GM21526 (cell line): ENCODE data around the gene ECEL1.
"Not testable (repeated sequence)": the region's sequence is repeated elsewhere in the genome, so short reads cannot be mapped to it uniquely, and the experiment has no call there.

Experiments used
- ATAC-seq: cut with Tn5 transposase; IDR thresholded peaks from one replicate; pipeline ENCODE4 v1.9.1; 2021; ENCODE audit warnings: moderate library complexity; ENCODE audit not compliant: unreplicated experiment, low FRiP score

The ECEL1 gene

DNA sequence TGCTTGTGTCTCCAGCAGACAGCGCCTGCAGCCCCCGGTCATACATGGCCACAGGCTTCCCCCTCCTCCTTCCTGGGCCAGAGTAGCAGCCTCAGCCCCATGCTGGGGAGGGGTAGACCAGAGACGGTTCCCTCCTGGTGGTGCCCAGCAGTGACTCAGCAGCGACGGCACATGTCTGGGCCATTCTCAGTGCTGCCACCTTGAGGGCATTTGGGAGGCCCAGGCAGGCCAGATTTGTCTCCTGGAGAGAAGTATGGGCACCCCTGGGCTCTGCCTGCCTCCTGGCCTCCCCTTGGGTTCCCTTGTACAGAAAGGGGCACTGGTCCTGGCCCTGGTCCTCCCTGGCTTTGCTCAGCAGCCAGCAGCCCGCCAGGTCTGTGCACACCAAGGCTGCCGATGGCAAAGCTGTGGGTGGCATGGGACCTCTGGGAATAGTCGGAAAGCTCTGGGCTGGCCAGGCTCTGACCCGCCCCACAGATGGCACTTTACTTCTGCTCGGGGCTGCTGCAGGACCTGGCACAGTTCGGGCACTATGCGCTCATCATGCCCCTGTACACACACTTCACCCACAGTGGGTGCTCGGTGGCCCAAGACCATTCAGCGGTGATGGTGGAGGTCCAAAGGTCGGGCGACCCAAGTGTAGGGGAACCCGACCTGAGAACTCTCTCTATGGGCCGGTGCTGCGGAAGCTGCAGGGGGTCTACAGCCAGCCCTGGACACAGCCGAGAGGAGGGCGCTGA lies 43.1 kb downstream of the ECEL1 start:
- ATAC-seq: no peak

DNA sequence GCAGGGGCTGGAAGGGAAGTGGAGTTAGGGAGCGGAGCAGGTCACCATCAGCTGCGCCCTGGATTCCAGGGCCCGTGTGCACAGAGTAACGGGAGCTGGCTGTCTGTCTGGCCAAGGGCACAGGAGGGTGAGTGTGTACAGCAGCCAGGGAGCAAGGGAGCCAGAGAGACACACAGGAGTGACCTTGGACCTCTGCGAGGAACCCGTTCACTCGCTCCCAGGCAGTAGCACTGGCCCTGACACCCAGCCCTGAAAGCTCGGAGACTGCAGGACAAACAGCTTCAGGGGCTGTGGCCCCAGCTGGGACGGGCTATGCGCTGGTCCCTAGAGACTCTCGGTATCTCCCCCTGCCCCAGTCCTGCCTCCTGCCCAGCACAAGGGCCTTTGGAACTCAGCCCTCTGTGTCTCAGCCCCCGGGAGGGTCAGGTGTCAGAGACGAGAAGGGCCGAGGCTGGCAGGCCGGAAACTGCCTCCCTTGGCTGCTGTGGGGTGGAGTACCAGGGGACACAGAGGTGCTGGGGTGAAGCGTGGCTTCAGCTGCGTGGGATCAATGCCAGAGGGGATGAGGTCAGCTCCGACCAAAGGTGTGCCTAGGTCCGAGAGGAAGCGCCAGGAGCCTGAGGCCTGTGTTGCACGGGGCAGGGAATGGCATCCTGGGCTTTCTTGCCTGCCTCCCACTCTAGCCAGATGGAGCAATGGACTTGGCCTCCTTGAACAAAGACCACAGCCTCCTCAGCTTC lies 43.8 kb downstream of the ECEL1 start:
- ATAC-seq: not testable (repeated sequence)

DNA sequence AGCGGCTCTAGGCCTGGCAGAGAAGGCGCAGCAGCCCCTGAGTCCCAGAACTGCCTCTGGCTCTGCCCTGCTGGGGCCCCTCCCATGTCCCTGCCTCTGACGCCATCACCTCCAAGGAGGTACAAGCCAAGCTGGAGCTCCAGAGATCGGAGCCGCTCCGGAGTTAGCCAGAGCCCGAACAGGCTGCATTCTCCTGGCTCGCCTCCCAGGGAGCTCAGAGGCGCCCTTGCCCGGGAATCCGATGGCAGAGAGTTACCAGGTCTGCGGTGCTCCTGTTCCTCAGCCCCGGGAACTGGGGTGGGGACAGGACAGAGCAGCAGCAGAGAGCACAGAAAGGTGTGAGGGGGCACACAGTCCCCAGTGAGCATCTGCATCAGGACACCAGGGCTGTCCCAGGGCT lies 44.6 kb downstream of the ECEL1 start:
- not testable (repeated sequence) for ATAC-seq

DNA sequence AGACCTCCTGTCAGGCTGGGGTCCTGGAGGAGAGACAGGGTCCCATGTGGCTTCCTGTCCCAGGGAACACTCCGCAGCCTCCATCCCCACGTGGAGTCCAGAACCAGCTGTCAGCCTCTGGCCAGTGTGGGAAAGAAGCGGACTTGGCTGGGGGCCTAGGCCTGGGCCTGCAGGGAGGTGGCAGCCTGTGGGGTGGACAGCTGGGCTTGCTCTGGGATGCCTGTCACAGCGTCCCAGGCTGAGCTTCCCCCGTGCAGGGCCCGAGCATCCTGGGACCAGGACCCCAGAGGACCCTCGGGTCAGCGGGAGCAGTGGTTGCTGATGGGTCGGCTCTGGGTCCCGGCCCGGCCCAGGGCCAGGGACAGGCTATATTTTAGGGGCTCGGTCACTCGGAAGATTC lies 45.2 kb downstream of the ECEL1 start:
- ATAC-seq: not testable (repeated sequence)

DNA sequence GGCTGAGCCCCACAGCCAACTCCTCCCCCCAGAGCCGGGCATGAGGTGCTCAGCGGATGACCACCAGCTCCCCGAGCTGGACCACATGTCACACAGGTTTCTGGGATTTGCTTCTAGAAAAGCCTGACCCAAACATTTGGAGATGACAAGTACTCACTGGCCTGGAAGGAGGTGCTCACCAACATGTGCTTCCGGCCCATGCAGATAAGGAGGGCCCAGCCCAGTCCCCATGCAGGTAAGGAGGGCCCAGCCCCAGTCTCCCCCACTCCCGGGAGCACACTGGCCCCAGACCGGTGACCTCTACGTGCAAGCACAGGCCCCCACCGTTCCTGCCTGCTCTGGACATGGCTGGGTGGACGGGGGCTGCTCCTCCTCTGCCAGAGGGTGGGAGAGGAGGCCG lies 45.7 kb downstream of the ECEL1 start:
- not testable (repeated sequence) for ATAC-seq

DNA sequence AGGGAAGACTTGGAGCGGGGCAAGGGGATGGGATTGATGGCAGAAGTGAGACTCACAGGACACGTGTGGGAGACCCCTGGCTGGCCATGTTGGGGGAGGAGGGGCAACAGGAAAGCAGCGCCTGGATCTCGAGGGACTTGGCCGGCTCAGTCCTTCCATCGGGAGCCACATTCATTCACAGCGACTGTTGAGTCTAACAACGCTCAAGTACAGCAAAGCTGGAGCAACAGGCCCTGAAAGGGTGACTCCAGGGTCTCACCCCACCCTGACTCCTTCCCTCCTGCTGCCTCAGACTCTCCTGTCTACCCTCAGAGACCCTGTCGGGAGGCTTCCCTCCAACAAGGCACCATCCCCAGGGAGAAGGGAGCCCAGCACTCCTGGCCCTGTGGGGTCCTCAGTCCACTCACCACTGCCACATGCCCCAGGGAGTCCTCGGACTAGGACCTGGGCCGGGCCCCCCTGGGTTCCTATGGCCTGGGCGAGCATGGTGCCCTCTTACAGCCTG lies 46.4 kb downstream of the ECEL1 start:
- ATAC-seq: no peak

DNA sequence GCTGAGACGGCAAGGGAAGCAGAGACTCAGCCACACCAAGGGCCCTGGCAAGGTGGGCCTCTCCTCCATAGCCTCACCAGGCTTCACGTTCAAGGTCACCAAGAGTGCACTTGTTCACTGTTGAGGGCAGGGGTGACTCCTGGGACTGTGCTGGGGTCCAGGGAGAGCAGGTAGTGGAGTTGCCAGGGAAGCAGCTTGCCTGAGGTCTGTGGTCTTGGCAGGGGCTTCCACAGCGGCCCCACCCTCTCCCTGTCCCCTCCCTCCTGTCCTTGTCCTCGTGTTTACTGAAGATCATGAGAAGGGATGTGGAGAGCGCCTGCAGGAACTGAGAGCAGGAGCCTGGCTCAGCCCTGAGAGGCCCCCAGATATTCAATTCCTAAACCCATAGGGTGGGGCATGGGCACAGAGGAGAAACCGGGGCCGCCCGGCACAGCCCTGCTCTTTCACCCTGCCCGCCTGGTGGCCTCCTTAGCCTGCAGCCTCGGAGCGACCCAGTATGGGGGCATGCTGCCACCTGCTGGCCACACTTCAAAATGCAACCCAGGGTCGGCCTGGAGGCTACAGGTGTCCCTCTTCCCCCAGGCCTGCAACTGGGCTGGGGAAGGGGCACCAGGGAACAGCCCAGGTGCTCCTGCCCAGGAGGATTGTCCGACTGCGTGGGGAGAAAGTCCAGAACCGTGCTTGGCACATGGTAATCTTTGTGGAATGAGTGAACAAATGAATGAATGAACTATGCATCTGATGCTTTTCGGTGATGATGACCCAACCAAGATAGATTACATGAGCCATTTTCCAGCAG lies 47.2 kb downstream of the ECEL1 start:
- peak; percentile 60 for ATAC-seq

DNA sequence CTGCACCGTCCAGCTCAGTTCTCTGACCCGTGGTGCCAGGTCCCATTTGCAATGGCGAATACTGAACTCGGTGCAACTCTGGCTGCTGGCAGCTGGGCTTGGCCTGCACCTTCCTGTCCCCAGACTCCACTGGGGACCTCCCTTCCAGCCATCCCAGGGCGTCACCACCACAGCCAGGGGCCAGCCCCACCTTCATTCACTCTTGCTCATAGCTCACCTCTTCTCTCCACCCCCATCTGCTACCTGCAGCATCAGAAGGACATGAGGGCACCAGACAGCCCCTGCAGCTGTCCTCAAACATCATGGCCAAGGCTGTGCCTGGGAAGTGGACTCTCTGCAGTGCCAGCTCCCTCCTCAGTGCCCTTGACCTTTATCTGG lies 47.9 kb downstream of the ECEL1 start:
- ATAC-seq: no peak

DNA sequence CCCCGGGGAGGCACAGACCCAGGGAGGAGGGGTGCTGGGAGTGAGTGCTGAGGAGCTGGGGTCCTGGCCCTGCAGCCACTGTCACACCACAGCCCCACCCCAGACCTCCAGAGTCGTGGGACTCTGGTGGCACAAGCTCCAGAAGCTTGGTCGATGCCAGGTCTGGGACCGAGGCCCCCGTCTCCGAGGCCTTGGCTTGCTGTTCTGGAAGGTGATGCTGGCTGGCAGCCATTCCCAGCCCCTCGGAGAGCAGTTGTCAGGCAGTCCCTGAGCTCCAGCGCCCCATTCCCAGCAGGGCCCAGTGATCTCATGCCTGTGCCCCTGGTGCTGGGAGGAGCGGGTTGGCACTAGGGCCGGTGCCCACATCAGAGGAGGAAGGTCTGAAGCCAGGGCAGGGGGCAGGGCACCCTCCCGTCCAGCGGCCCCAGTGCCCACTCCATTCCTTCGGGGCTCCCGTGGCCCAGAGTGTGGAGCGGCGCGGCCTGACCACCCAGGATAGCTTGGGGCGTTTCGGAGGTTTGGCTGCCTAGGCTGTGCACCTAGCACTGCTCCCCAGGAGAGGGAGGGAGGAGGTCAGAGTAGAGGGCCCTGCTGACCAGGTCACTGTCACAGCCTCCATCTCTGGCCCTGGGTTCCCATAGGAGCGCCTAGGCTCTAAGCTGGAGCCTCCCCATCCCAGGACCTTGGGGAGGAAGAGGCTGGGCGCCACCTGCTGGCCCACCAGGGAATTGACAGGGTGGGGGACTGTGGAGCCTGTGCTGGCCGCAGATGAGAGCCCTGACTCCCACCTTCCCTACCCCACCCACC lies 48.5 kb downstream of the ECEL1 start:
- no peak for ATAC-seq

DNA sequence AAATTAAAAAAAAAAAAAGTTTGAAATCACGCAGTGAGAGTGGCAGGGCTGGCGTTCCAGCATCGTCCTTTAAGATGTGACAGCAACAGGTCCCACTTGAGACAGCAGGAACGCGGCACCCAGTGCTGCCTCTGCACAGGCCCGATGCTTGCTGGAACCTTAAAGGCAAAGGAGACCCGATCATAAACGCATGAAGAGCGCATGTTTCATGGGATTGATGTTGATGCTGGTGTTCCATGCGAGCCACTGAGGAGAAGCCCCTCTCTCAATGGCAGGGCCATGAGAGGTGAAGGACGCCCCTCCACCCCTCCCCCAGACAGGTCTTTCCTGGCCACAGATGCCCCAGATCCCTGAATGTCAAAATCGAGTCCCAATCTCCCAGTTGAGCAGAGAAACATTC lies 49.5 kb downstream of the ECEL1 start:
- ATAC-seq: no peak

DNA sequence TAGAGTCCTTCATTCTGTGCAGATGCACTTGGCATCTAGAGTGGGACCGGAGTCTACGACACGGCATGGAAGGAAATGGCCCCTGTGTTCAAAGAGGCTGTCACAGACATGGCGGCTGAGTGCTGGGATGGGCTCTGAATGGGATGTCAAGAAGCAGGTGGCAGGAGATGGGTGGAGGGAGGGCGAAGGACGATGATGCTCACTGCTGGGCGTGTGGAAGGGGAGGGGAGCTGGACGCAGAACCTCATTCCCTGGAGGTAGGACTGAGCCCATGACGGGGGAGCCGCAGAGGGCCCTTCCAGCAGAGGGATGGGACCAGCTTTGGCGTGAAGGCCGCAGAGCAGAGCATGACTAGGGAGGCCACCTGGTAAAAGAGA lies 50.5 kb downstream of the ECEL1 start:
- no peak for ATAC-seq

DNA sequence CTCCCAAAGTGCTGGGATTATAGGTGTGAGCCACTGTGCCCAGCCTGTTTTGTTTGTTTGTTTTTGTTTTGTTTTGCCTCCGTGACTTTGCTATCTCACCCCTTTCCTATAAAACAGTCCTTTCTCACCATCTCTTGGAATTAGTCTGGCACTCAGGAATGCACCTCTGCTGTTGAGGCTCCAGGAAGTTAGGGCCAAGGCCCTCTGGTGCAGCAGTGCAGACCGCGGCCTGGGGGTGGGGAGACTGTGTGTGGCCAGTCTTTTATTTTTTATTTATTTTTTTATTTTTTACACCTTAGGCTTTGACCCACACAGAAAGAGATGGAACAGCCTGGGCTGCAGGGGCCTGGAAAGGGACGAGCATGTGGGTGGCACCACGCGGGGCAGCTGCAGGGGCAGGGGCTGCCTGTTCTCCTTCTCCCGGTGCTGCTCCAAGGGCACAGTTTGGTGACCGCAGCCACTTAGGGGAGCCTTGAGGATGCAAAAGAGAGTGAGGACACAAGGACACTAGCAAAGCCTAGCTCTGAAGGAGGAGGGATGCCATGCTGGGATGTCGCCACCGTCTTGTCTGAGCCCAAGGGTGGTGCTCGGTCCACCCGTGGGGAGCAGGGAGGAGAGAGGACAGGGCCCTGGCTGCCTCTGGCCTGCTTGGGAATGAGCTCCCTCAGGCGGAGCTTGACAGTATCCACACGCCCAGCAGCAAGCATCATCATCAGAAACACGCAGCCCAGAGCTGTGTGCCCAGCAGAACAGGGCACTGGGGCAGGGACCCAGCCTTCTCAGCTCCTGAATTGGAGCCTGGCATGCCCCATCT lies 51.0 kb downstream of the ECEL1 start:
- no peak for ATAC-seq

DNA sequence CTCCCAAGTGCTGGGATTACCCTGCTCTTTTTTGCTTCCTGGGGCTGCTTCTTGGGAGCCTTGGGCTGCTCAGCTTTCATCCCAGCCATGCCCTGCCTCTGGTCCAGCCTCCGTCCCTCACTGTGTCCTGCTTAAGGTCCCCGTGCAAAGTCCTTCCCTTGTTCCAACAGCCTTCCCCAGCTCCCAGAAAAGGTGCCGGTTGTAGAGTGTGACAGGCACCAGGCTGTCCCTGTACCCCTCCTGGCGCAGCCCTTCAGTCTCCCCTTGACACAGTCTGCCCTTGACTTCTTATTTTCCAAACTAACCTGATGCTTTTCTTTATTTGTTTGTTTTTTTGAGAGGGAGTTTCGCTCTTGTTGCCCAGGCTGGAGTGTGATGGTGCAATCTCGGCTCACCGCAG lies 51.8 kb downstream of the ECEL1 start:
- ATAC-seq: no peak

DNA sequence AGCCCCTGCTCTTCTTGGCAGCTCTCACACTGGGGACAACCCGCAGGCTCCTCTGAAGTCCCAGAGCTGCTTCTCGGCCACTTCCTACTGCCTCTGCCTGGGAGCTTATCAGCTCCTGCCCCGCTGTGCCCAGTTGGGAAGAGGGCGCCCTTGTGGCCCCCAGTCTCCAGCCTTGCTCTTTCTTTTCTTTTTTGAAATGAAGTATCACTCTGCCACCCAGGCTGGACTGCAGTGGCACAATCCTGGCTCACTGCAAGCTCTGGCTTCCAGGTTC lies 52.3 kb downstream of the ECEL1 start:
- no peak for ATAC-seq

DNA sequence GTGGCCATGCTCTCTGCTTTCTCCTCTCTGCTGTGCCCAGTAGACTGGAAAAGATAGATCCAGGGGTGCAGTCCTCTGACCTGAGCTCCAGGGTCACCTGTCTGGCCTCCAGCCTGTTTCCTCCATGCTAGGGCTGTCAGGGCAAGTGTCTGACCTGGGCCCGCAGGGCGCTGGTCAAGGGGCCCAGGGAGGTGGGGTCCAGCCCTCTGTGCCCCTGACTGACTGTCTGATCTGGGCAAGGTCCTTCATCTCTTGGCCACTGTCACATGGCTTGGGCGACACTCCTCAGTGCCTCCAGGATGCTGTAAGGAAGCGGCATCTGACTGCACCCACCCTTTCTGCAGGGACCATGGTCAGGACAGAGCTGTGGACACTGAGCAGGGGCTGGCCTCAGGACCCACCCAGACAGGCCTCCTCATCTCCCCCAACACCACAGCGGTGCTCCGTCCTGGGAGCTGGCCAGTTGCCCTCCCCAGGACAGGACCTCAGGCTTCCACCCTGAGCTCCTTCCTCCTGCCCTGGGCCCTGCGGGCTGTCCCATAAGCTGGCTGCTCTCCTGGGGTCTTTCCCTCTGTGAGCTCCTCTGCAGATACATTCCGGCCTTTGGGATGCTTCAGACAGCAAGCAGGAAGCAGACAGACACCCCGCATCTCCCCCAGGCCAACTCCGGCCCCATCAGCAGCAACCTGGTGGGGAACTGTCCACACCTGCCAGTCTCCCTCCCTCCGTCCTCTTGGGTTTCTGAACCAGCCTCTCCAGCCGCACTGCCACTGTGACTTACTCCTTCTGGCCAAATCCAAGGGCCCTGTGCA lies 52.9 kb downstream of the ECEL1 start:
- ATAC-seq: no peak

DNA sequence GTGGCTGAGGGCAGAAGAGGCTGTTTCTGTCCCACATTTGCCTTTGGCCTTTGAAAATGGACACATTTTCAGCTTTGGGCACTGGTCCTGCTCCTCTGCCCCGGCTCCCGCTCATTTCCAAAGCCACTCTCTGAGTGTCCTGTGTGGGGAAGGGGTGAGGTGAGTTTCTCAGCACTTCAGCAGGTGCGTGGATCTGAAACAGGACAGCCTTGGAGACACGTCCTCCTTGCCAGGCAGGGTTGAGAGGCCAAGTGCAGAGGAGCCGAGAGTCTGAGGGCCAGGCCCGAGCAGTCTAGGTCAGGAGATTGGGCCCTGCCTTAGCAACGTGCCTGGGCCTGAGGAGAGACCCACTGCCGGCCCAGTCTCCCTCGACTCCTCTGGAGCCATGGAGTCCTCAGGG lies 53.5 kb downstream of the ECEL1 start:
- ATAC-seq: no peak

DNA sequence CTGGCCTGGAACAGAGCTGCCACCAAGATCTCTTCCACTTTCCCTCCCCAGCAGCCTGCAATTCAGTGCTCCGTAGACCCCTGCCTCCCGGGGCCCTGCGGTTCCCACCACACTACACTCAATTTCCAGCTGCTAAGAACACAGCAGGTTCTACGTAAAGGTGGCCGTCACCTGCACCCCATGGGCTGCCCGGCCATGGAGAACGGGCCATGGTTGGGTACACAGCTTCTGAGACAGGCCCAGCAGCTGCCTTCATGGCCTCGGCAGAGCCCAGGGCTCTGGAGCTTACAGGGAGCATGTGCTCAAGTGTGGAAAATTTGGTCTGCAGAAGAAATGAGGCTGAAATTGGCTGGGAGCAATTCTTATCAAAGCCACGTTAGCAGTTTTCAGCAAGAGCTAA lies 54.0 kb downstream of the ECEL1 start:
- ATAC-seq: not testable (repeated sequence)

DNA sequence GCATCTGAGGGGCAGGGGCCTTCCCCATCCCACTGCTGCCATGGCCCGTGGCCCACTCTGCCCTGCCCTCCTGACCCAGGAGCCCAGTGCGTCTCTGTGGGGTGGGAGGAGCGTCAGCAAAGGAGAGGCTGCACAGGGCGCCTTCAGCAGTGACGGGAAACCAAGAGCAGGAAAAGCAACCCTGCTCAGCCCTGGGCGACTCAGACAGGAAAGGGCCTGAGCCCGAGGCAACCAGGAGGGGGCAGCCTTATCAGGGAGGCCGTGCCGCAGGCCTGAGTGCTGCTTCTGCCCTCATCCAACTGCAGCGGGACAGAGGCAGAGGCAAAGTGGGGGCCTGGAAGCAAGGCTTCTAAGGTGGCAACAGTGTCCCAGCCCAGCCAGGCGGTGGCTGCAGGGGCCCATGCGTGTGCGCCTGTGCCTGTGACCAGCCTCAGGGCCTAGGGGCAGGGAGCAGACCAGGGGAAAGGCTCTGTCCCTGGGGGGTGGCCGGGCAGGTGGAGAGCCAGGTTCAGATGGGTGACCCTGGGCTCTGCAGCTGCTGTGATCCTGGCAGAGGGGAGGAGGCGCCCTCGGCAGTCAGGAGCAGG lies 54.9 kb downstream of the ECEL1 start:
- ATAC-seq: no peak
